Suprapubic skin (tissue), 4 donors: ENCODE measurements around the gene F11. TPM values are rescaled to one million over a fixed set of nuclear protein-coding genes. Genes with fewer than 3 reads are reported as not detected.

Source experiments
- DNase-seq, 2 donors: peaks; one replicate each; pipeline ENCODE4 v3.0.0-alpha.2; 2019; ENCODE audit warnings: low spot score in 2 of 2
- H3K27ac ChIP-seq: fragments of 200-600 bp; sonication (generic); one replicate; pipeline ENCODE4 v1.5.1; 2019
- H3K27me3 ChIP-seq: fragments of 200-600 bp; sonication (generic); one replicate; pipeline ENCODE4 v1.5.1; 2019
- H3K36me3 ChIP-seq: fragments of 200-600 bp; sonication (generic); one replicate; pipeline ENCODE4 v1.5.1; 2019
- H3K4me1 ChIP-seq: fragments of 200-600 bp; sonication (generic); one replicate; pipeline ENCODE4 v1.5.1; 2019
- H3K4me3 ChIP-seq: fragments of 200-600 bp; sonication (generic); one replicate; pipeline ENCODE4 v1.5.1; 2019; ENCODE audit warnings: mild to moderate bottlenecking
- H3K9me3 ChIP-seq: fragments of 200-600 bp; sonication (generic); one replicate; pipeline ENCODE4 v1.5.1; 2019
- CTCF ChIP-seq, 2 donors: fragments of 200-600 bp in 1 of 2; fragments of 450-650 bp in 1 of 2; sonication (generic) in 1 of 2; IDR thresholded peaks; one replicate each; pipeline ENCODE4 v1.5.1; 2016 to 2019; ENCODE audit warnings: antibody characterized with exemption in 2 of 2, mild to moderate bottlenecking in 1 of 2, moderate library complexity in 1 of 2
- EP300 ChIP-seq: sonication (generic); formaldehyde crosslinking; IDR thresholded peaks from one replicate; pipeline ENCODE4 v1.6.1; 2017; ENCODE audit warnings: antibody characterized with exemption
- POLR2A ChIP-seq, 2 donors: fragments of 450-650 bp; IDR thresholded peaks; one replicate each; pipeline ENCODE4 v1.6.1; 2017; ENCODE audit warnings: antibody characterized with exemption in 2 of 2, mild to moderate bottlenecking in 2 of 2, moderate library complexity in 2 of 2
- POLR2AphosphoS5 ChIP-seq, 3 donors: sonication (generic); formaldehyde crosslinking; IDR thresholded peaks; one replicate each; pipeline ENCODE4 v1.6.1; 2017; ENCODE audit warnings: antibody characterized with exemption in 3 of 3
- WGBS: methylation state at CpG from one replicate; pipeline ENCODE4 v1.1.5; 2018; 5-methylcytosine and 5-hydroxymethylcytosine counted together
- total RNA-seq, 4 donors: library from RNA; depleted of rRNA; stranded (reverse); fragments of >200 nt; gene quantifications; one replicate each; pipeline ENCODE4 v1.1.0, GENCODE V29; 2016

F11 gene
- under 1 TPM in 1 of 4 donors, not detected in 3; 0.51 TPM for total RNA-seq

- H3K27me3 ChIP-seq, result peaks cover 16% of the 10 kb centered on the region
- no peaks in the 10 kb centered on the region for H3K36me3 ChIP-seq
- no peaks in the 10 kb centered on the region for H3K9me3 ChIP-seq
- no peak for TF ChIP-seq CTCF (IDR thresholded peaks at IDR 0.05)
- no peak for TF ChIP-seq POLR2AphosphoS5 (IDR thresholded peaks at IDR 0.05)
- no peak for TF ChIP-seq POLR2A (IDR thresholded peaks at IDR 0.05)
- TF ChIP-seq EP300, result no peak
- no peak within 1 kb of the TSS for H3K4me3 ChIP-seq
- H3K27ac ChIP-seq, result no peak within 1 kb of the TSS
- H3K4me1 ChIP-seq, result no peaks in the 10 kb centered on the region
- DNase-seq, result no peak
- 71% methylated on average over 10 of the region's 10 CpGs for WGBS
Measured at GRCh38 chr4:186265683-186266652, at the start of gene F11. Gene F11, plus strand, starts transcription at chr4:186266189. Its CDS starts 948 bp downstream, at chr4:186267137.

GRCh38 chr4:186216465-186217024, 49.4 kb upstream of the F11 start:
- Histone ChIP-seq H3K4me1 (no peaks in the 10 kb centered on the region), H3K36me3 (no peaks in the 10 kb centered on the region), H3K27me3 (no peaks in the 10 kb centered on the region), H3K9me3 (no peaks in the 10 kb centered on the region), H3K4me3 (no peak overlapping the region), H3K27ac (no peak overlapping the region)
- no peak for DNase-seq
- WGBS, result 56% methylated on average over 8 of the region's 8 CpGs
- TF ChIP-seq CTCF (IDR thresholded peaks at IDR 0.05) (no peak), POLR2AphosphoS5 (IDR thresholded peaks at IDR 0.05) (no peak), EP300 (no peak), POLR2A (IDR thresholded peaks at IDR 0.05) (no peak)

GRCh38 chr4:186217733-186218293, 48.2 kb upstream of the F11 start:
- TF ChIP-seq POLR2AphosphoS5 (IDR thresholded peaks at IDR 0.05), result no peak
- no peak for TF ChIP-seq POLR2A (IDR thresholded peaks at IDR 0.05)
- Histone ChIP-seq H3K4me3 (no peak overlapping the region), H3K9me3 (no peaks in the 10 kb centered on the region), H3K27me3 (no peaks in the 10 kb centered on the region), H3K4me1 (no peaks in the 10 kb centered on the region), H3K27ac (no peak overlapping the region), H3K36me3 (no peaks in the 10 kb centered on the region)
- no peak for DNase-seq
- 57% methylated on average over 1 of the region's 1 CpG for WGBS

GRCh38 chr4:186221624-186222023, 44.4 kb upstream of the F11 start:
- H3K4me1 ChIP-seq, result no peaks in the 10 kb centered on the region
- no peaks in the 10 kb centered on the region for H3K36me3 ChIP-seq
- no peak overlapping the region for H3K27ac ChIP-seq
- TF ChIP-seq EP300 (no peak), CTCF (IDR thresholded peaks at IDR 0.05) (no peak), POLR2A (IDR thresholded peaks at IDR 0.05) (no peak), POLR2AphosphoS5 (IDR thresholded peaks at IDR 0.05) (no peak)
- H3K27me3 ChIP-seq, result no peaks in the 10 kb centered on the region
- DNase-seq, result no peak
- no peak overlapping the region for H3K4me3 ChIP-seq
- H3K9me3 ChIP-seq, result peaks cover 8% of the 10 kb centered on the region
- 84% methylated on average over 1 of the region's 1 CpG for WGBS

GRCh38 chr4:186225848-186226247, 40.1 kb upstream of the F11 start:
- no peak overlapping the region for H3K27ac ChIP-seq
- H3K4me1 ChIP-seq, result no peaks in the 10 kb centered on the region
- no peak for DNase-seq
- no peak for TF ChIP-seq POLR2AphosphoS5 (IDR thresholded peaks at IDR 0.05)
- TF ChIP-seq POLR2A (IDR thresholded peaks at IDR 0.05), result no peak
- TF ChIP-seq EP300, result no peak
- no peak for TF ChIP-seq CTCF (IDR thresholded peaks at IDR 0.05)
- H3K4me3 ChIP-seq, result no peak overlapping the region
- no peaks in the 10 kb centered on the region for H3K36me3 ChIP-seq
- H3K27me3 ChIP-seq, result no peaks in the 10 kb centered on the region
- peaks cover 8% of the 10 kb centered on the region for H3K9me3 ChIP-seq
